A673 (cell line): ENCODE results near the gene SOWAHB.

Experiments used
- EZH2 ChIP-seq: fragments of 200-600 bp; sonication (generic); IDR thresholded peaks from 2 replicates; pipeline ENCODE4 v1.6.1; 2017; ENCODE audit warnings: borderline replicate concordance, low read depth, mild to moderate bottlenecking, mixed read lengths, antibody characterized with exemption, low read length; ENCODE audit not compliant: poor library complexity, severe bottlenecking
- TF ChIP-seq, protein P1 (sequence below): fragments of 300-800, 200-600 bp; sonication (generic); conservative IDR thresholded peaks from 2 replicates; pipeline ENCODE4 v1.5.1; 2017; ENCODE audit warnings: low read depth, mild to moderate bottlenecking, antibody characterized with exemption, low read length, moderate library complexity, mixed read lengths

GRCh38 chr4:76866641-76867040 lies 31.3 kb downstream of the SOWAHB start:
- TF ChIP-seq, protein P1, sequence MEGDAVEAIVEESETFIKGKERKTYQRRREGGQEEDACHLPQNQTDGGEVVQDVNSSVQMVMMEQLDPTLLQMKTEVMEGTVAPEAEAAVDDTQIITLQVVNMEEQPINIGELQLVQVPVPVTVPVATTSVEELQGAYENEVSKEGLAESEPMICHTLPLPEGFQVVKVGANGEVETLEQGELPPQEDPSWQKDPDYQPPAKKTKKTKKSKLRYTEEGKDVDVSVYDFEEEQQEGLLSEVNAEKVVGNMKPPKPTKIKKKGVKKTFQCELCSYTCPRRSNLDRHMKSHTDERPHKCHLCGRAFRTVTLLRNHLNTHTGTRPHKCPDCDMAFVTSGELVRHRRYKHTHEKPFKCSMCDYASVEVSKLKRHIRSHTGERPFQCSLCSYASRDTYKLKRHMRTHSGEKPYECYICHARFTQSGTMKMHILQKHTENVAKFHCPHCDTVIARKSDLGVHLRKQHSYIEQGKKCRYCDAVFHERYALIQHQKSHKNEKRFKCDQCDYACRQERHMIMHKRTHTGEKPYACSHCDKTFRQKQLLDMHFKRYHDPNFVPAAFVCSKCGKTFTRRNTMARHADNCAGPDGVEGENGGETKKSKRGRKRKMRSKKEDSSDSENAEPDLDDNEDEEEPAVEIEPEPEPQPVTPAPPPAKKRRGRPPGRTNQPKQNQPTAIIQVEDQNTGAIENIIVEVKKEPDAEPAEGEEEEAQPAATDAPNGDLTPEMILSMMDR, result no peak
- TF ChIP-seq EZH2, result no peak
